GM04504 (cell line): ENCODE data around the gene FAM72C.
"Not testable (repeated sequence)": the region's sequence is repeated elsewhere in the genome, so short reads cannot be mapped to it uniquely, and the experiment has no call there.

Experiments
- DNase-seq: peaks from one replicate; pipeline ENCODE4 v3.0.0-alpha.2; 2012; ENCODE audit warnings: low read depth

The FAM72C gene

DNA sequence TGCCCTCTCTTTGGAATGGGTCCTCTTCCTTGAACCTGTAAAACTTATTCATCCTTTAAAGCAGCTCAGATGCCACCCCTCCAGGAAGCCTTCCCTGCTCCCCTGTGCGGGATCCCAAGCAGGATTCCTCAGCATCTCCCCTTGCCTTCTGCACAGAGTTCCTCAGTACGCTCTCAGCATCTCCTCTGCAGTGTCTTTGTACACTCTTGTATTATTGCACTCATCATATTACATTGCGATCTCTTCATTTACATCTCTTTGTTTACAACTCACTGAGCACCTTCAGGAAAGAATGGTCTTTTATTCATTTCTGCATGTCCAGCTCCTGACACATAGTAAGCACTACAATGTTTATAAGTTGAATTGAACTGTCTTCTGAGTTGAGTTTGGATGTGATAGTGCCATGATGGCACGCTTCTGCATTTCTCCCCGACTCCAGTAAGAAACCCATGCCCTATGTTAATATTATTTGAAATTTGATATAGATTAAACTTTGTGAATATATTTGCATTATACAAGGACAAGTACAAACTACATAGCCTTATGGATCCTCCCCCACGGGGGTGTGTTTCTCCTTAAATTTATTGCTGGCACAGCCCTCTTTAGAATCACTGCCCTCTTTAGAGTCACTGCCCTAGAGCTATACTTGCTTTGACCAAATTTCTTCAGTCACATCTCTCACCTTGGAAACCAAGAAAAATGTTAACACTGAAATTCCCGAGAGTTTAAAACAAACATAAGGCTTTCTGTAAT is 13.1 kb upstream of the FAM72C start:
- DNase-seq: not testable (repeated sequence)

DNA sequence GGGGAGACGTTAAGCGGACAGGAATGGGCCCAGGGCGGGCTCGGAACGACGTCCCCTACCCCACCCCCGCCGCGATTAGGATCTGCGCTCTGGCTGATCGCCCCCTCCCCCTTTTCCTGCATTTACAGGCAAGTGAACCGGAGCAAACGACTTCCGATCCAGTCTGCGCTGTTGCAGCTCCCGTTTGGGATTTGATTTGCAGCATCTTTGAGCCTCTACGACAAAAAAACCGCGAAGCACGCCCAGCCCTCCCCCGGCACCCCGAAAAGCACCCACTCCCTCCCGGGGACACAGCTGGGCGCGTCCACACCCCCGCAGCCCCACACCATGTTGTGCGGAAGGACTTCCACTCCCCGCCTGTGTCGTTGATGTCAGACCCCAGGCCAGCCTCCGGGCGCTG is 2.6 kb upstream of the FAM72C start:
- DNase-seq: not testable (repeated sequence)

DNA sequence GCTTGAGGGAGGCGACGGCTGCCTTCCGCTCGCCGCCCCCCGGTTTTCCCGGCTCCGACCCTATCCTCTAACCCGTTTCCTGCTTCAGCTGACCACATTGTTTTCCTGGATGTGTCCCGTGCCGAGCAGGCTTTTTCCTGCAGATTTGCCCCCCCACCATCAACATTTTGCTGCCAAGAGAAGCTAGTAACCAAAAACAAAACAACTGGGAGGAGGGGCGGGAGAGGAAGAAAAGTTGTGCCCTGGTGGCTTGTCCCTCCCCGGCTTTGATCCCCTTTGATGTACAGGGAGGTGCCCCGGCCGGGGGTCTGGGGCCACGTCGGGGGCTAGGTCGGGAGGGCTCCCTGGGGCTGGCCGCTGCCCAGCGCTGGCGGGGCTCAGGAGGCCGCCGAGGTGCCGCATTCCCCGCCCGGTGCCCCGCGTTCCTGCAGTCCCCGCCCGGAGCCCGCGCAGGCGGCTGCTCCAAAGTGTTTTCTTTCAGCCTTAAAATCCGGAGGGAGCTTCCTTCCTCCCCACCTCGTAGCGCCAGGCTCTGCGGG is 2.2 kb upstream of the FAM72C start:
- not testable (repeated sequence) for DNase-seq

DNA sequence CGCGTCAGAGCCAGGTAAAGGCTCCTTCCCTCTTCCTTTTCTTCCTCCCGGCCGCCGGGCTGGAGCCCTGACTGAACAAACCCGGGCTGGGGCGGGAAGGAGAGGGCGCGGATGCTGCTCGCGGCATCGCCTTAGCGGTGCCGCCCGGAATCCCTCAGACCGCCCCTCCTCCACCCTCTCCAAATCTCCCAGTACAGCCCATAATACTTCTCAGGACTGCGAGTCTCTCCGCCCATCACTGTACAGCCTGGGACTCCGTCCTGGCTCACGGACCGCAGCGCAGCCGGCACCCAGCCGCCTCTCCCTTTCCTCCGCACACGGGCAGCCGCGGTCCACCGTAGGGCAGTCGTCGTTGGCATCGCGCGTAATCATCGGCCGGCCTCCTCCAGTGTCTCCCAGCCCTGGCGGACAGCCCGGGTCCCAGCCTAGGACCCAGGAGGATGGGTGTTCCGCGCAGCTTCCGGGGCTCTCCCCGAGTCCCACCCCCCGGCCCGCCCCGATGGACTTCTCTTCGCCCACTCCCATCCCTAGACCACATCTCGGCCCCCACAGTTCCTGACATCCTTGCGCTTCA is 1.1 kb upstream of the FAM72C start:
- DNase-seq: not testable (repeated sequence)

DNA sequence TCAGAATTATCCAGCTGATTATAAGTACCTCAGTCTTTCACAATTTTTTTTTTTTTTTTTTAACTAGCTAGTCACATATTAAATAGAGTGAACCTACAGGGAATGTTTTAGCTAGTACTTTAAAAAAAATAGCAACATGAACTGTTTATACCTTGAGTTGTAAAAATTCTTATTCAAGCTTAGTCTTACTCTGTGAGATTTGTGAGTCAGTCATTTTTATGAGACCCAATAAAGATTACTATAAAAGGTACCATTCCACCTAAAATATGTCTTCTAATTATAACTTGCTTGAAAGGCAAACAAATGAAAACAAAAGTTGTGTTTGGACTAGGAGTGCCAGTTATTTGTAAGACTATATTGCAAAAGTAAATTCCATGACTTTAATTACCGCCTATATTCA is 5.9 kb downstream of the FAM72C start:
- DNase-seq: not testable (repeated sequence)

GRCh38 chr1:143964294-143964693 is 7.5 kb downstream of the FAM72C start:
- DNase-seq: not testable (repeated sequence)

DNA sequence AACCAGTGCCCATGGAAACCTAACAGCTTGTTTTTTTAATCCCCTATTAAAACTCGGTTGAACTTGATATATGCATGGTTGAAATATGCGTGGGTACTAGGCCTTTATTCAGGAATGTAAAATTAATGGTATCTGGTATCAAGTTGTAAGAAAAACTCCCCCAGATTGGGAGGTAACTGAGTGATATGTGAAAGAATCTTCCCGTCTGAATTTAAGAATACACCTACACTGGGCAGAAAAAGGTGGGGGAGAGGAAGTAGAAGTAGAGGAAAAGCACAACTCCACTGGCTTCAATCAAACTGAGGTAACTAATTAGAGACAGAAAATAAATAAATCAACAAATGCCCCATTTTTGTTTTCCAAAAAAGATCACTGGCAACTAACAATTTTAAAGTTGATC is 15.9 kb downstream of the FAM72C start:
- DNase-seq: not testable (repeated sequence)

DNA sequence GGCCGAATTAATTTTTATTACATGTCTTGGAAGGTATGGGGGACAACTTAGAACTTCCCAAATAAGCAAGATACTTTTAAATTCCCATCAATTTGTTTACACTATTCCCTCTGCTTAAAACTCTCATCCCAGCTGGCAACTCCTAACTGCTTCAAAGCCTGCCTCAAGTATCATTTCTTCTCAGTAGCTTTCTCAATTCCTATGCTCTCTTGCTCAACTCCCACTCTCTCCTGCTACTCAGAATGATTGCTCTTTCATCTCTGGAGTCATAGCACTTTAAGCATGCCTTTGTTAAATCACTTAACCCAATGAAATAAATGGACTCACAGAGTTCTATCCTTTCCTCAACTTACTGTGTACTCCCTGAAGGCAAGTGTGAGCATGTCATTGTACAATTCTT is 18.9 kb downstream of the FAM72C start:
- DNase-seq: not testable (repeated sequence)

DNA sequence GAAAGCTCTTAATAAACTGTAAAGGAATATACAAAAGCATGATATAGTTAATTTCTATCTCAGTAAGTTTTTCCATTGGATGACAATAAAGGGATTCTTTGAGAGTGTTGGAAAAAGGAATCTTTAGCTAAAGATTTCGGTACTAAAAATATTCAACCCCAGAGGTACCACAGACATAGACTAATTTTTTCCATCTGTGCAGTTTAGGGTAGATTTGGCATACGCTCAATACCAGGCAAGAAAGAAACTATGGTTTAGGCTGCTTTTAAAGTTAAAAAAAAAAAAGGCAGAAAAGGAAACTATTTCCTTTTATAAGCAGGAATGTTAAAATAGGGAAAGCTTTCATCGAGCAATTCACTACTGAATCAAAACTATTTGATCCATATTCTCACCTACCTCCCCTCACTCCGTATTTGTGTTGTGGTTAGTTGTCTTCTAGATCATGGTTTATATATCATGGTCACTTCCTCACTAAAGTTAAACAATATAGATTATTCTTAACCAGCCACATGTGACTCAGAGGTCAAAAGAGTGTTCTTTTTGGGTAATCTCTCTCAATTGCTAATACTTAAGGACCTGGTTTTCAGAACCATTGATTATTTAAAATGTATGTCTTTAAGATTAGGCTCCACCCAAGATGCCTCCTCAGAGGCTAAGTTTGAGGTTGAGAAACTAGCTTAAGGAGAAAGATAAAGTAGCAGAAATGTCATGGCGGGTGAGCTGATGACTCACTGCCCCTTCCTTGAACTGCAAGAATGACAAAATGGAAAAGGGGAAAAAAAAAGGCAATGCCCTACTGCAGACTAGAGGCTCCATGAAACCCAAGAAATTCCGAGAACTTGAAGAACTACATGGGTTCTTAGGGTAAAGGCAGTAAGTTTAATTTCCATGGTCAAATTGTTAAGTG is 20.0 kb downstream of the FAM72C start:
- DNase-seq: not testable (repeated sequence)

- DNase-seq: not testable (repeated sequence)
Measured at GRCh38 chr1:143947749-143948148, 24.0 kb downstream of the FAM72C start.

- DNase-seq: not testable (repeated sequence)
Measured at GRCh38 chr1:143945253-143945652, 26.5 kb downstream of the FAM72C start.

DNA sequence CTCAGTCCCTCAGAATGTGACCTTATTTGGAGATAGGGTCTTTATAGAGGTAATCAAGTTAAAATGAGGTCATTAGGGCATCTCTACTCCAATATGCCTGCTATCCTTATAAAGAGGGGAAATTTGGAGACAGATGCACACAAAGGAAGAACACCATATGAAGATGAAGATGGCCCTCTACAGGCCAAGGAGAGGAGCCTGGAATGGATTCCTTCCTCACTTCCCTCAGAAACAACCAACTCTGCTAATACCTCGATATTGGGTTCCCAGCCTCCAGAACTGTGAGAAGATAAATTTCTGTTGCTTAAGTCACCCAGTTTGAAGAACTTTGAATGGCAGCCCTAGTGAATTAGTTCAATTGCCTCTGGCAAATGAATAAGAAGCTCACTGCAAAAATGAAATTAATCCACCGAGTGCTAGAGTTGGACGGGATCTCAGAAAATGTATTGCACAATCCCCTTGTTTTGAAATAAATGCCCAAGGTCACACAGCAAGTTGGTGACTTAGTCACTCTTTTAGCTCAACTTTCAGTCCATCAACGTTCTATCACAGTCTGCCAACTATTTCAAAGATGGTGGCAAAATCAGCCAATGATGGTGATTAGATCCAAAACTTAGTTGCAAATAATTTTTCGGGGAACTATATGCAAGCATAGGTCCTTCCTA is 27.1 kb downstream of the FAM72C start:
- not testable (repeated sequence) for DNase-seq

DNA sequence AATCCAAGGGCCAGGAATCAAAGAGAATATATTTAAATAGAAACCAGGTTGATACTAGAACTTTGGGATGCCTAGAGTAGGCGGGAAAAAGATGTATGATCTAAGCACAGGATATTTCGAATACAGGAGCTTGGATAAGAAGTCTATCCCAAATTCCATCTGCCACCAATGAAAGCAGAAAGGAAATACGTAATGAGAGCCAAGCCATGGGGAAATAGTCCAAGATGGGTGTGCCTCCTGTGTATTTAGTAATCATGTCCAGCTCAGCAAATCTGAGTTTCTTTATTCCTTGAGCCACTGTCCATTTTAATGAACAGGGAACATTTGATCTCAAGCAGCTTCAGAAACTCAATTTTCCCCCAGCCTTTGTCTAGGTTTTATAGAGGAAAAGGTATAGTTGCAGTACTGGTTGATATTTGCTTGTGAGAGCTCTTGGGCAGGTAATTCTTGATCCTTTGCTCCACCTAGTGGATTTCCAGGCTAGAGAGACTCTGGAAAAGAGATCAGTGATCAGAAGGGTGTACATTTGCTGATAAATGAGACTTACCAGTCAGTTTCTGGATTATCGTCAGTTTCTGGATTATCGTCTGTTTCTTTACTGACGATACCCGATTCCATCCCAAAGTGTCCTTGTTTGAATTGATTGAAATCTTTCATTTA is 28.3 kb downstream of the FAM72C start:
- DNase-seq: not testable (repeated sequence)

GRCh38 chr1:143942238-143942860 is 29.4 kb downstream of the FAM72C start:
- not testable (repeated sequence) for DNase-seq

DNA sequence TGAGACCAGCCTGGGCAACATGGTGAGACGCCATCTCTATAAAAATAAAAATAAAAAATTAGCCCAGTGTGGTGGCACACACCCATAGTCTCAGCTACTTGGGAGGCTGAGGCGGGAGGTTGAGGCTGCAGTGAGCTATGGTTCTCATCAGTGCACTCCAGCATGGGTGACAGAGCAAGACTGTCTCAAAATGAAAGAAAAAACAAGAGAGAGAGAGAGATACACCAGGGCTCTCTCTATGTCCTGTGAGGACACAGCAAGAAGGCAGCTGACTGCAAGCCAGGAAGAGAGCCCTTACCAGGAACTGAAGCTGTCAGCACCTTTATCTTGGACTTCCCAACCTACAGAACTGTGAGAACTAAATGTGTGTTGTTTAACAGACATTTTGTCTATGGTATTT is 32.1 kb downstream of the FAM72C start:
- not testable (repeated sequence) for DNase-seq

DNA sequence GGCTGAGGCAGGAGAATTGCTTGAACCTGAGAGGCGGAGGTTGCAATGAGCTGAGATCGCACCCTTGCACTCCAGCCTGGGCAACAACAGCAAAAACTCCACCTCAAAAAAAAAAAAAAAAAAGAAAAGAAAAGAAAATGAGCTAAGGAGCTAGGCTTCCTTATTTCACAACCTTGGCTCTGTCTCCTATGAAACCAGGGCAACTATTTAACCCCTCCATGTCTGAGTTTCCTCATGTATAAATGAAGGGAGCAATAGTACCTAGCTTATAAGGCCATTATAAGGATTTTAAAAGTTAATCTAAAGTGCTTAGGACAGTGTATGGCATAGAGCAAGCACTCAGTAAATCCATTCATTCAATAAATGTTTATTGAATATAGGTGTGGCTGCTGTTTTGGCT is 32.9 kb downstream of the FAM72C start:
- DNase-seq: not testable (repeated sequence)

- DNase-seq: not testable (repeated sequence)
Measured at GRCh38 chr1:143936457-143937115, 35.2 kb downstream of the FAM72C start.

- DNase-seq: not testable (repeated sequence)
Measured at GRCh38 chr1:143919127-143919526, 52.7 kb downstream of the FAM72C start.

GRCh38 chr1:143918552-143918951 is 53.2 kb downstream of the FAM72C start:
- DNase-seq: not testable (repeated sequence)

- not testable (repeated sequence) for DNase-seq
Measured at GRCh38 chr1:143913705-143914104, 58.1 kb downstream of the FAM72C start.
